A549 (cell line): Measurements from ENCODE around the gene GPR139.

ENCODE experiments used
- CTCF ChIP-seq: fragments of >200 bp; sonication (Bioruptor Twin); formaldehyde crosslinking; IDR thresholded peaks from 3 replicates; pipeline ENCODE4 v1.5.1; 2016
- ELK1 ChIP-seq: fragments of 150-350 bp; IDR thresholded peaks from 2 replicates; pipeline ENCODE4 v1.6.1; 2014; ENCODE audit warnings: low read depth, mild to moderate bottlenecking, low read length
- HDAC2 ChIP-seq: fragments of 200-600 bp; sonication (generic); IDR thresholded peaks from 2 replicates; pipeline ENCODE4 v1.6.1; 2016
- KDM1A ChIP-seq: fragments of 200-600 bp; sonication (generic); IDR thresholded peaks from 2 replicates; pipeline ENCODE4 v1.6.1; 2016; ENCODE audit warnings: low read depth, mild to moderate bottlenecking
- MAZ ChIP-seq: fragments of 150-350 bp; IDR thresholded peaks from 2 replicates; pipeline ENCODE4 v1.6.1; 2014; ENCODE audit warnings: antibody characterized with exemption, low read depth, low read length, borderline replicate concordance
- MYC ChIP-seq: IDR thresholded peaks from 2 replicates; pipeline ENCODE4 v1.6.1; 2012; ENCODE audit warnings: mild to moderate bottlenecking, inconsistent platforms, low read length, improper control_type of control experiment, borderline replicate concordance
- POLR2A ChIP-seq: IDR thresholded peaks from 2 replicates; pipeline ENCODE4 v1.6.1; 2012; ENCODE audit warnings: mild to moderate bottlenecking, low read length
- SMC3 ChIP-seq: fragments of >200 bp; sonication (Bioruptor Twin); formaldehyde crosslinking; IDR thresholded peaks from 3 replicates; pipeline ENCODE4 v1.6.1; 2018; ENCODE audit warnings: inconsistent platforms

GRCh38 chr16:20001856-20002707 is 71.6 kb downstream of the GPR139 start:
- TF ChIP-seq CTCF (no peak), KDM1A (no peak), MYC (no peak), SMC3 (no peak), ELK1 (no peak), MAZ (no peak), POLR2A (no peak), HDAC2 (no peak)
